ENCODE results near the gene EIF3L. TPM values are rescaled to one million over a fixed set of nuclear protein-coding genes. Genes with fewer than 3 reads are reported as not detected.
A peak's percentile ranks its signal among the peaks of the same experiment; 100 is the strongest.

Gene EIF3L
- total RNA-seq, 6 donors from 2014 or later: 130 to 418 (median 248) TPM

DNA sequence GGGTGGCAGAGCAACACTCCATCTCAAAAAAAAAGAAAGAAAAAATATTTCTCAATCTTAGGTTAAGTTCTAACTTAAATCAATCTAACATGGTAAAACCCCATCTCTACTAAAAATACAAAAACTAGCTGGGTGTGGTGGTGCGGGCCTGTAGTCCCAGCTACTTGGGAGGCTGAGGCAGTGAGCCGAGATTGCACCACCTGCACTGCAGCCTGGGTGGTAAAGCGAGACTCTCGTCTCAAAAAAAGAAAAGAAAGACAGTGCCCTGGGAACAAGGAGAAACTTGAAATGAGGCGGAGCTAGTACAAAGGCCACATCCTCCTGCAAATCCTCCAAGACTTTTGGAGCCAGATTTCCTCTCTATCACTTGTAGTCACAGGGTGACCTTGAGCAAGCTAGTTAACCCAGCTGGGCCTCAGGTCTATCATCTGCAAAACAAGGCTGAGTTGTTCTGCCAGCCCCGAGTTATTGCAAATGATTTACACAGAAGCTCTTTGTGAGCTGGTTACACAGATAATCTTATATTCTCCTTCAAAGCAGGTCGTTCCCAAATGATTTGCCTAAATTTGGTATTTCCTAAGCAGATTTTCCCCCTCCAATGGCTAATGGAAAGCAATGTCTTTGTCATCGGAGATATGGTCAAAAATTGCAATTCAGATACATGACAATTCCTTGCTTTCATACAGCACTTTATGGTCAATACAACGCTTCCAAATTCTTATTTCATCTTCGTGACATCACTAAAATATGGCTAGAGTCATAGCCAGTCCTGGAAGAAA, 7.0 kb upstream of the EIF3L start:
- Histone ChIP-seq H3K9me3 (no peaks in the 10 kb centered on the region), H3K36me3 (peaks cover 0 to 29% (median 24%) of the 10 kb centered on the region in 4 donors), H3K4me1 (peaks cover 13 to 20% (median 14%) of the 10 kb centered on the region in 4 donors), H3K27ac (no peak overlapping the region), H3K27me3 (no peaks in the 10 kb centered on the region), H3K4me3 (no peak overlapping the region)
- no peak for ATAC-seq (ENCODE audit: low FRiP score in 2 of 2)
- TF ChIP-seq, protein P1, sequence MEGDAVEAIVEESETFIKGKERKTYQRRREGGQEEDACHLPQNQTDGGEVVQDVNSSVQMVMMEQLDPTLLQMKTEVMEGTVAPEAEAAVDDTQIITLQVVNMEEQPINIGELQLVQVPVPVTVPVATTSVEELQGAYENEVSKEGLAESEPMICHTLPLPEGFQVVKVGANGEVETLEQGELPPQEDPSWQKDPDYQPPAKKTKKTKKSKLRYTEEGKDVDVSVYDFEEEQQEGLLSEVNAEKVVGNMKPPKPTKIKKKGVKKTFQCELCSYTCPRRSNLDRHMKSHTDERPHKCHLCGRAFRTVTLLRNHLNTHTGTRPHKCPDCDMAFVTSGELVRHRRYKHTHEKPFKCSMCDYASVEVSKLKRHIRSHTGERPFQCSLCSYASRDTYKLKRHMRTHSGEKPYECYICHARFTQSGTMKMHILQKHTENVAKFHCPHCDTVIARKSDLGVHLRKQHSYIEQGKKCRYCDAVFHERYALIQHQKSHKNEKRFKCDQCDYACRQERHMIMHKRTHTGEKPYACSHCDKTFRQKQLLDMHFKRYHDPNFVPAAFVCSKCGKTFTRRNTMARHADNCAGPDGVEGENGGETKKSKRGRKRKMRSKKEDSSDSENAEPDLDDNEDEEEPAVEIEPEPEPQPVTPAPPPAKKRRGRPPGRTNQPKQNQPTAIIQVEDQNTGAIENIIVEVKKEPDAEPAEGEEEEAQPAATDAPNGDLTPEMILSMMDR (IDR thresholded peaks at IDR 0.05): no peak
- TF ChIP-seq POLR2A (IDR thresholded peaks at IDR 0.05) (no peak), POLR2AphosphoS5 (IDR thresholded peaks at IDR 0.05) (no peak), EP300 (IDR thresholded peaks at IDR 0.05) (no peak)
- WGBS, 2 donors: 87 to 90% methylated on average over 10 of the region's 10 CpGs
- DNase-seq: no peak

DNA sequence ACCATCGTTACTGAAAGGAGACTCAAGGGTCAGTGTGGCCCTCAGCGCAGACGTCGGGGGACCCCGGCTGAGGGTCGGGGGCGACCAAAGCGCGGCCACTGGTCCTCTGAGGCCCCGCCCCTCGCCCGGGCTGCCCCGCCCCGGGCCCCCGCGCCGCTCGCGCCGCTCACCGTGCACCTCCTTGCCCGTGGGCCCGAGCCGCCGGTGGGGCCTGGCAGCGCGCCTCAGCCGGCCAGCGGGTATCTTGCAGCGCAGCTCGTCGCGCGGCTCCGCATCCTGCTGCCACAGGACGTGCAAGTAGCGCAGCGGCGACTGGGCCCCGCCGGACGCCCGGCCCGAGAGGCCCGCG, 5.5 kb upstream of the EIF3L start:
- peaks cover 0 to 14% (median 10%) of the 10 kb centered on the region in 4 donors for H3K36me3 ChIP-seq
- H3K27me3 ChIP-seq: no peaks in the 10 kb centered on the region
- DNase-seq: peak; percentile 50 to 94
- peaks cover 16 to 28% (median 21%) of the 10 kb centered on the region in 4 donors for H3K4me1 ChIP-seq
- H3K27ac ChIP-seq: peak overlapping the region; percentile 83 to 89 (median 84)
- no peak for TF ChIP-seq EP300 (IDR thresholded peaks at IDR 0.05)
- TF ChIP-seq, protein P1 (IDR thresholded peaks at IDR 0.05): no peak
- 0% methylated on average over 1 to 8 of the region's 46 CpGs for WGBS, 2 donors
- ATAC-seq (ENCODE audit: low FRiP score in 2 of 2): peak in 1 of 2 donors; percentile 74
- H3K9me3 ChIP-seq: no peaks in the 10 kb centered on the region
- H3K4me3 ChIP-seq: peak overlapping the region; percentile 67 to 99 (median 94)

DNA sequence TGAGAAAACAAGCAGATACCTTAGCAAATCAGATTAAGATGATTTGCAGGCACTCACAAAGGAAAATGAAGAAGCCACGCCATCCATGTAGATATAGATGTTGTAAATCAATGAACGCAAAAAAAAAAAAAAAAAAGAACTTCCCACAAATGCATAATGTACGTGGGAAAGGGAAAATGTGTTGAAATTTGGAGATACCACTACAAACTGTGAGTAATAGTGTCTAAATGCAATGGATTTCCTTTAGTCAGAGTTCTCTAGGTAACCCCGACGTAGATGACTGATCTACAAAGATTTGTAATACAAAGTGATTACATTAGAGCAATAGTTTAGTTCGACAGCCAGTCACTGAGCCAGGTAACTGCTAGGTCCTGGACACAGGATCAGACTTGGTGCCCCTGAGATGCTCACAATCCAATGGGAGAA, 4.3 kb upstream of the EIF3L start:
- H3K27ac ChIP-seq: peak overlapping the region; percentile 83 to 89 (median 84)
- 80 to 88% methylated on average over 6 of the region's 6 CpGs for WGBS, 2 donors
- ATAC-seq (ENCODE audit: low FRiP score in 2 of 2): no peak
- TF ChIP-seq, protein P1 (IDR thresholded peaks at IDR 0.05): no peak
- TF ChIP-seq POLR2A (IDR thresholded peaks at IDR 0.05): no peak
- TF ChIP-seq EP300 (IDR thresholded peaks at IDR 0.05): no peak
- no peak for TF ChIP-seq POLR2AphosphoS5 (IDR thresholded peaks at IDR 0.05)
- H3K9me3 ChIP-seq: no peaks in the 10 kb centered on the region
- DNase-seq: no peak
- peaks cover 0 to 2% (median 0%) of the 10 kb centered on the region in 4 donors for H3K36me3 ChIP-seq
- H3K4me3 ChIP-seq: peak overlapping the region; percentile 14 to 99 (median 94)
- H3K27me3 ChIP-seq: no peaks in the 10 kb centered on the region
- peaks cover 20 to 33% (median 23%) of the 10 kb centered on the region in 4 donors for H3K4me1 ChIP-seq

DNA sequence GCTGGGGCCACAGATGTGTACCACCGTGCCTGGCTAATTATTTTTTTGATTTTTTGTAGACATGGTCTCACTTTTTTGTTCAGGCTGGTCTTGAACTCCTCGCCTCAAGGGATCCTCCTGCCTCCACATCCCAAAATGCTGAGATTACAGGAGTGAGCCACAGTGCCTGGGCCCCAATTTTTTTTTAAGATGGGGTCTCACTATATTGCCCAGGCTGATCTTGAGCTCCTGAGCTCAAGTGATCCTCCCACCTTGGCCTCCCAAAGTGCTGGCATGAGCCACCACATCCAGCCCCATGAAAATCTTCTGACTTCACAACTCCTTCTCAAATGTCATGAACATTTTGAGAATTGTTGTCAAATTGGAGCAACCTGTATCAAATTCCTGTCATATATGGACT, 2.8 kb upstream of the EIF3L start:
- Histone ChIP-seq H3K4me3 (no peak overlapping the region), H3K27ac (no peak overlapping the region), H3K9me3 (no peaks in the 10 kb centered on the region), H3K27me3 (no peaks in the 10 kb centered on the region), H3K36me3 (peaks cover 0 to 7% (median 4%) of the 10 kb centered on the region in 4 donors), H3K4me1 (peaks cover 32 to 46% (median 37%) of the 10 kb centered on the region in 4 donors)
- DNase-seq (no peak), ATAC-seq (ENCODE audit: low FRiP score in 2 of 2) (no peak)
- WGBS, 2 donors: 88 to 96% methylated on average over 2 of the region's 2 CpGs
- TF ChIP-seq, protein P1 (IDR thresholded peaks at IDR 0.05): no peak
- TF ChIP-seq POLR2A (IDR thresholded peaks at IDR 0.05) (no peak), POLR2AphosphoS5 (IDR thresholded peaks at IDR 0.05) (no peak), EP300 (IDR thresholded peaks at IDR 0.05) (no peak)
